Activated naive CD4-positive, alpha-beta T cell treated with anti-CD3 and anti-CD28 coated beads, Interleukin-2, amount 50 U/mL, for 16 hours (primary cell): ENCODE results near the gene RCAN2.

Source experiments
- DNase-seq: peaks from one replicate; pipeline ENCODE4 v3.0.0-alpha.2; 2020

Gene RCAN2

GRCh38 chr6:46204880-46205650 lies 286.2 kb downstream of the RCAN2 start:
- no peak for DNase-seq

GRCh38 chr6:46203391-46204177 lies 287.7 kb downstream of the RCAN2 start:
- no peak for DNase-seq

- DNase-seq: no peak
These were observed 289.5 kb downstream of the RCAN2 start for GRCh38 chr6:46201702-46202101.

- DNase-seq: no peak
These were observed 291.9 kb downstream of the RCAN2 start for GRCh38 chr6:46199387-46199786.

DNA sequence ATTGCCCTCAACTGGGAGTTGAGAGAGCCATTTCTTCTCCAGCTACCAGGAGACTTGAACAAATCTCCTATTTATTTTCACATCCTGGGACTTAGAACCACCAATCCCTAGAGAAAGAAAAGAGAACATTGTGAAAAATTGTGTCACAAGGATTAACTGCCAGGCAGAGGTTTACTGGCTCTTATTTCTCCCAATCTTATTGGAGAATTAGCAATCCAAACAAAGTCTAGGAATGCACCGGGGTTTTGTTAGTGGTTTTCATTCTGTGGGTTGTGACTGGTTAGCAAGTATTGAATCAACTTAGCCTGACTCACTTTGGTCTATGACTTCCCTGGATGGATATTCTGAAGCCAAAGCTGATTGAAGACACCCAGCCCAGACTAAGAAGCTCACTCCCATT lies 299.3 kb downstream of the RCAN2 start:
- no peak for DNase-seq

DNA sequence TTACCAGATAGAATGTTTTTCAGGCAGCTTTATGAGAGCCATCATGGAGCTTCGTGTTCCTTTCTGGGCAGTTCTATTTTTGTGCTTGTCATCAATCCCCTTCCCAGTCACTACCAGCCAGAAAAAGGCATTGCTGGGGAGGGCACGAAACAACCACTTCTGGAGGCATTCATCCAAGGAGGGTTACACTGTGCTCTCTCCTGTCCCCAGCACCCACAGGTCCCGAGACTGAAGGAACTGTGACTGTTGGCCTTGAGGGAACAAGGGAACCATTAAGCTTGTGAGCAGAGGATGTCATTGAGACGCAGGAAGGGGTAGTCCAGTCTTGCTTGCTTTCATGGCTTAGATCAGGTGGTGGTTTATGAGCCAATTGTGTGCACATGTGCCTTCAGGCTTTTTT lies 300.4 kb downstream of the RCAN2 start:
- no peak for DNase-seq

GRCh38 chr6:46189726-46190125 lies 301.5 kb downstream of the RCAN2 start:
- no peak for DNase-seq

GRCh38 chr6:46186583-46186982 lies 304.7 kb downstream of the RCAN2 start:
- no peak for DNase-seq

DNA sequence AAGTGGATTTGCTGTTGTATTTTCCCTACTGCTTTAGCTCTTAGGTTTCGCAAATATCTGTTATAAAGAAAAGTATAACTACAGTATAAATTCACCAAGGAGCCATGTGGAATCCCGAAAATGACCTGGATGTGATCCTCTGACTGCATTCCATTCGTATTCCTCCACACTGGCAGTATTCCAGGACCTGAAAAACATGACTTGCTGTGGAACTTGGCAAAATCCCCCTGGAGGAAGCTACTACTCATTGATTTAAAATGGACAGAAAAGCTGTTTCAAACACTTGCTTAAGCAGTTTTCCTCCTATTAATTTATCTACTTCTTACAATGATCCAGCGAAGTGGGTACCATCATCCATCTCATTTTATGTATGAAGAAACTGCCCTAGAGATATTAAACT lies 307.1 kb downstream of the RCAN2 start:
- no peak for DNase-seq

DNA sequence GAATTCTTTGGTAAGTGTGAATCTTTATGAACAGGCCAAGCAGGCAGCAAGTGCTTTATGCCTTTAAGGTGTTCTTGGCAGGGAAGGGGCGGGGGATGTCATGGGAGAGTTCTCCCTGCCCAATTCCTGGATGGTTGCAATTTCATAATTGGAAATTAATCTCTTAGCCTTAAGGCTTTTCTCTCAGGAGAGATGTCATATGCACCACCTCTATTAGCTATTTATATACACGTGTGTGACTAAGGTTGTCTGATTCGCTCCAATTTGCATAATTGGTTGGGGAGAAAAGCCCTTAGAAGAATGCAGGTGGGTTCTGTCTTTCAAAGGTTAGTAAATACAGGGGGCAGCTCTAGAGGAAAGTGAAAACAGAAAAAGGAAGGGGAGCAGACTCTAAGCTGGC lies 315.3 kb downstream of the RCAN2 start:
- no peak for DNase-seq

- no peak for DNase-seq
These were observed 315.8 kb downstream of the RCAN2 start for GRCh38 chr6:46175446-46175845.

GRCh38 chr6:46174904-46175303 lies 316.3 kb downstream of the RCAN2 start:
- DNase-seq: no peak

DNA sequence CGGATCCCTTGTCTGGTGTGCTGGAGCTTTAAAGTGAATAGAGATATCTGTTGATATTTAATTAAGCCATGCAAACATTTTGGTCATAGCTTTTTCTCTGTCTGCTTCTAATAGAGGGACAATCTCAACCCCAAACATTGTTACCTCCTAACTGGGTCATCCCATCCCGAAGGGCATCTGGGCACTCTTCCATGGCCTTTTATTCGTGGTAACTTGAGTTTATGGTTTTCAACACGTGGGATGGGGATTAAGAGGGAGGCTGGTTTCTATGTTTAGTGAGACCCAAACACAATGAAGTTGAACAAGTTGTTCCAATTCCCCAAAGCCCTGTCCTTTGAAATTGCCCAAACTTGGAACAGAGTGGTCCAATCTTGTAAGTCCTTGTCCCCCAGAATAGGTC lies 319.1 kb downstream of the RCAN2 start:
- DNase-seq: no peak
